GM12891 (cell line): ENCODE results near the gene KRT77.

Source experiments
- POLR2A ChIP-seq: IDR thresholded peaks from 2 replicates; pipeline ENCODE4 v1.6.1; 2011; ENCODE audit warnings: low read depth, low read length, control low read depth
- POLR2AphosphoS5 ChIP-seq: IDR thresholded peaks from 2 replicates; pipeline ENCODE4 v1.6.1; 2011; ENCODE audit warnings: low read depth, low read length, control low read depth
- TAF1 ChIP-seq: IDR thresholded peaks from 2 replicates; pipeline ENCODE4 v1.6.1; 2011; ENCODE audit warnings: low read depth, low read length, control low read depth

DNA sequence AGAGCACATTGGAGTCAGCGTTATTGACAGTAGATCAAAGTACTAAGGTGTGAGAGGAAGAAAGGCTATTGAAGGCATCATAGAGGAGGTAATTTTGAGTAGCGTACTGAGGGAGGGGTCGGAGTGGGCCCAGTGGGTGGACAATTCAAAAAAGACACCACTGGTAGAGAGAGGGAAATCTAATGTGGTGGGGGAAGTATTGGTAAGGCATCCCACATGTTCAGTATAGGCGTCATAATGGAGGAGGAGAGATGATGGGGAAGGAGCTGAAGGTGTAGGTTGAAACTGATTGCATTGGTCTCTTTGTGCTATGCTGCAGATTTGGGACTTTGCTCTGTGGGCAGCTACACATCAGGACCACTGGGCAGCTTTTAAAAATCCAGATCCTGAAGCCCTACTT, 23.7 kb upstream of the KRT77 start:
- TF ChIP-seq POLR2A = no peak
- TF ChIP-seq POLR2AphosphoS5 = no peak
- TF ChIP-seq TAF1 = no peak
